OCI-M2 (cell line): ENCODE measurements around the gene KCTD20.

Source experiments
- DNase-seq: peaks from one replicate; lab custom pipeline; 2025; ENCODE audit not compliant: unreplicated experiment; lab: John Stamatoyannopoulos, UW

Gene KCTD20

GRCh38 chr6:36492092-36492491 lies 49.3 kb downstream of the KCTD20 start:
- DNase-seq, result no peak

DNA sequence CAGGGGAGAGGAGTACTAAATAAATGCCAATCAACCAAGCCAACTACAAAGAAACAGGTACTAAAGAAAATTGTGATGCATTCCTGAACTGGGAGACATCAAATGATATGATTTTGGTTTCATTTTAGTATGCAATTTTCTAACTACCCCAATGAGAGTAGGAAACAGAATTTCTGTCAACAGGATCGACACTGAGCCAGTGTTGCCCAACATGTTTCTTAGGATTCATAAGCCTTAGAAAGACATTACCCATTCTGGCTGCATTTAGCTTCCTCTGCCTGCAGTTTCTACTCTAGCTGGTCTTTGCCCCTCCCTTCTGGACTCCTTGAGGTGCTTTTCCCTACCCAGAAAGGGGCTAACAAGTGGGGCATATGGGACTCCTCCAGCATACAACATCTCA lies 49.8 kb downstream of the KCTD20 start:
- no peak for DNase-seq

DNA sequence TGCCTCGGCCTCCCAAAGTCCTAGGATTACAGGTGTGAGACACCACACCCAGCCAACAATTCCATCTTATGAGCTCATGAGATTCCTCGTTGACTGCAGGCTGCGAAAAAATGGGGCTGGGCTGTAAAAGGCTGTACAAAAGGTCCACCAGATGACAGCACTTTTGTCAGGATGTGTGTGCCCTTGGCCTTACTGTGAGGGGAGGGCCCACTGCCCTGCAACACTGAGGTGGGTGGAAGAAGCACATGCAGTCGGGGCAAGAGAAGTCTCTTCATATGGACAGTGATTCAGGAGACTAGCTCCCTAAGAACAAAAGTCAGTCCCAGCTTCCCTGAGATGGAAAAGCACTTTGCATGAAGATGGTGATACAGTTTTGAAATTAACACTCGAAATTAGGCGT lies 50.5 kb downstream of the KCTD20 start:
- DNase-seq, result no peak

GRCh38 chr6:36493859-36494258 lies 51.1 kb downstream of the KCTD20 start:
- DNase-seq, result no peak

GRCh38 chr6:36495086-36495485 lies 52.3 kb downstream of the KCTD20 start:
- DNase-seq, result no peak

GRCh38 chr6:36499918-36500317 lies 57.1 kb downstream of the KCTD20 start:
- DNase-seq, result no peak

DNA sequence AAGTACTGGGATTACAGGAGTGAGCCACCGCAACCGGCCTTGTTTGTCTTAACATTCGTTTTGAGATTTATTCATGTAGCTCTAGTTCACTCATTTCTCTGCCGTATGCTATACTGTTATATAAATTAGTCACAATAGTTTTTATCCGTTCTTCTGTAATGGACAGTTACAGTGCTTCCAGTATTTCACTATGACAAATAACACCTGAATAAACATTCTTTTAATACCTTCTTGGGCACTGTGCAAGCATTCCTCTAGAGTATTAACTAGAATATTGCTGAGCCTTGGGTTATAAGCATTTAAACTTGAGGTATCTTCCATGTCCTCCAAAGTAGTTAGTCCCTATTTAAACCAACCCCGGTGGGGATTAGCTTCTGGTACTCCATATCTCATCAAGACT lies 58.9 kb downstream of the KCTD20 start:
- DNase-seq, result no peak

GRCh38 chr6:36504181-36504580 lies 61.4 kb downstream of the KCTD20 start:
- no peak for DNase-seq

DNA sequence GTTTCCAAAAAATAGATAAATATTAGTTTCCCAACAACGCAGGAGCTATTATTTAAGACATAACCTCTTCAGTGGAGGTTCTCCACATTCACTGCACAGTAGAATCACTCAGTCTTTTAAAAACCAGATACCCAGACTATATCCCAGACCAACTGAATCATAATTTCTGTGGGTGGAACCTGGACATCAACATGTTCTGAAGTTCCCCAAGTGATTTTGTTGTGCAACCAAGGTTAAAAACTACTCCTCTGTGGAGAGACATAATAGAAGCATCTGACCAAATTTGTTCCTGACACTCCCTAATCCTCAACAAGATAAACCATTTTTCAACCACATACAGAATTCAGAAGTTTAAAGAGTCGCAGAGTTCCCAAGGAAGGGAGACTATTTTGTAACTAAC lies 62.2 kb downstream of the KCTD20 start:
- no peak for DNase-seq

GRCh38 chr6:36505744-36506534 lies 63.1 kb downstream of the KCTD20 start:
- DNase-seq, result no peak

DNA sequence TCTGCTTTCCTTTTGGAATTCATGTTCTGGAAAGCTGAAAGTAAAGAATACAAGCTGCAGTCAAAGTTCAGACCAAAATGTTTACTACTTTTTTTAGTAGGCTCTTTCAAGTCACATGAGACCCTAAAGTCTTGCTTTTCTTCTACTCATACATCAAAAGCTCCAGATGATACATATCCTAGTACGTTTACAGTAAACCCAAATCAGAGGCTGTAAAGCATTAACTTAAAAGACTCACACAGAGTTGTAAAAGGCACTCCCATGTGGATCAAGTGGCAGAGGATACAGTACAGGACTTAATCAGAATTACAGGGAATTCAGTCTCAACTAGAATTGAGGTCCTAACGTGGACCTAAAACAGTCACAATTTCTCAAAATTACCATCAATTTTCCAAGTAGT lies 63.8 kb downstream of the KCTD20 start:
- no peak for DNase-seq

DNA sequence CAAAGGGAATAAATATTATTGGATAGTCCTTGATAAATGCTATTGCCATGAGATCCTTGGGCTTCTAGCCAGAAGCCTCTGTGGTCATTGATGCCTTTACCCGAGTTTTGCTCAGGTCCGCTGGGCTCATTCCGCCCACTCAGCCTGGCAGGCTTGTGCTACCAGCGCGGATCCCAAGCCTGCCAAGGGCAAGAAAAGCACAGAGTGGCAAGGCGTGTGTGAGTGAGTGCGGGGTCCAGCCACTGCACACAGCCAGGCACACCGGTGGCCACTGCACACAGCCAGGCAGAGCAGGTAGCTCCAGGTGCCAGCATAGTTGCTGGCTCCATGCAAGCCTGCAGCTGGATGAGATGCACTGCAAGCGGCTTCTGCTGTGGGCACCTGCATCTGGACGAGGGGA lies 65.7 kb downstream of the KCTD20 start:
- no peak for DNase-seq

DNA sequence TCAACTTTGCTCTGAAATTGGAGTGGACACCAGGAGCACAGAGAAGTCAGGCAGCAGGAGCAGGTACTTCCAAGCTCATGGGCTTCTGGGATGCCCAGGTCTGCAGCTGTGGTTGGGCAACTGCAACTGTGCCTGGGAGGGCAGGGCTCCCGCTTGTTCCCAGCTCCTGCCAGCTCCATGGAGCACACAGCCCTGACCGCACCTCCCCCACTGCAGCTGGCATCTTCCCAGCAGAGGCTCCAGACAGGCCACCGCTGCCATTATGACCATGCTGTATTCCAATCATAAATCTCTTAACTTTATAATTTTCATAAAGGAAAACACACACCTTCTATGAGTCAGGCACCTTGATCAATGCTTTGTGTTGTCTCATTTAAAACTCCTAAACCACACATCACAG lies 67.6 kb downstream of the KCTD20 start:
- DNase-seq, result no peak

- DNase-seq, result no peak
Observed at GRCh38 chr6:36514554-36515456, 72.0 kb downstream of the KCTD20 start.

GRCh38 chr6:36515844-36516243 lies 73.0 kb downstream of the KCTD20 start:
- no peak for DNase-seq

GRCh38 chr6:36516559-36516958 lies 73.8 kb downstream of the KCTD20 start:
- no peak for DNase-seq

- no peak for DNase-seq
Observed at GRCh38 chr6:36516988-36517387, 74.2 kb downstream of the KCTD20 start.

DNA sequence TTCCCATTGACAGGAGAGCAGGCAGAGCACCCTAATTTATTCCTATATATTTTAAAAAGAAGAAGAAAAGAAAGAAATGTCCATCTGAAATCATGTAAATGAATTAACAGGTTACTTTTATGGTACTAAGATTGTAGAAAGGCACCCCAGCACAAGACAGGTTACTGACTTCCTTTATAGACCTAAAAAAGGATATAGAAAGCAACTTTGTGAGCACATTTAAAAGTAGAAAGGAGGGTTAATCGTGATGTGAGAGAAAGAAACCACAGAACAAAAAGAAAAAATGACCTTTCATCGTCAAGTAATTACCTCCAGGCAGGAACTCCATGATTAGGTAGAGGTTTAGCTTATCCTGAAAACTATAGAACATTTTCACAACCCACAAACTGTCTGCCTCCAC lies 74.6 kb downstream of the KCTD20 start:
- no peak for DNase-seq

- DNase-seq, result no peak
Observed at GRCh38 chr6:36519352-36519751, 76.6 kb downstream of the KCTD20 start.

DNA sequence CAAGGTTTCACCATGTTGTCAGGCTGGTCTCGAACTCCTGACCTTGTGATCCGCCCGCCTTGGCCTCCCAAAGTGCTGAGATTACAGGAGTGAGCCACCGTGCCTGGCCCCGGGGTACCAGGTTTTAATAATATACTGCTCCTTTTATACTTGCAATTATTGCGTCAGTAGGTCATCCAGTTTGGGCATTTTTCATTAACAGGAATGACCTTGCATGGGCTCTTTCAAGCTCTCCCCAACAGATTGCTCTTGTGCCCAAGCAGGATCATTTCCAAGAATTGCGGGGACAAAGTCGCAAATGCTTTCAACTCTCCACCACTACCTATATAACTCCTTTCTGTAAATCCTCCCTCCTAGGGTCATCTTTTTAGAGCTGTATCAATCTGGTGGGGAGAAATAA lies 80.7 kb downstream of the KCTD20 start:
- no peak for DNase-seq

DNA sequence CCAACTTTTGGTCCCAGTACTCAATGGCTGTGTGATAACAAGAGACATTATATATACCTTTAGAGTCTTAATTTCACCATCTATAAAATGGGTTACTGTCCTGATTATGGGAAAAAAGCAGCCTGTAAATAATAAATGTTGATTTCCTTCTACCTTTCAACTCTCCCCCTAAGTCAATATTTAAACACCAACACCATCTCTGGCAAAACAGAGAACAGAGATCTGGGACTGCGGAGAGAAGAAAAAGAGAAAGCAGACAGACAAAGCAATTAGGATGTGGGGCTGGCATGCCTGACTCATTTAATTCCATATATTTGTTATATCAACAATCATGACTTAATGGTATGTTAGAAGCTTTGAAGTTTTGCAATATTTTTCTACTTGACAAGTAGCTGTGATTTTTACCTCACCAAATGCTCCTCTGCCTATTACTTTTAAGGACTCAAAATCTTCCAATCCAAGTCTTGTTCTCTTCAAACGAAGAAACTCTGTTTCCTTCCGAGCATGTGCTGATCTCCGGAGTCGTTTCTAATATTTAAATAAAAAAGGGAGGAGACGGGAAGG lies 81.2 kb downstream of the KCTD20 start:
- DNase-seq, result no peak

DNA sequence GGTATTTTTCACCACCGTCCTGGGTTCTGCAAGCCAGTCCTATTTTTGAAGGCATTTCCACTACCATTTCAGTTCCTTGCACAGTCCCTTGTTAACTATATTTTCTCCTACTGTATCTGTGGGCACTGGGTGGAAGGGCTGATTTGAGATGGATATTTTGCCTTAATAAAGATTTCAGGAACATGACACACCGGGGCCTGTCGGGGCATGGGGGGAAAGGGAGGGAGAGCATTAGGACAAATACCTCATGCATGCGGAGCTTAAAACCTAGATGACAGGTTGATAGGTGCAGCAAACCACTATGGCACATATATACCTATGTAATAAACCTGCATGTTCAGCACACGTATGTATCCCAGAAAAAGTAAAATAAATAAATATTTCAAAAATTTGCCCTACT lies 82.1 kb downstream of the KCTD20 start:
- DNase-seq, result no peak
